OCI-LY7 (cell line): Measurements from ENCODE around the gene EHD2.

Source experiments
- EZH2phosphoT487 ChIP-seq: fragments of 200-600 bp; sonication (generic); IDR thresholded peaks from 2 replicates; pipeline ENCODE4 v1.6.1; 2018; ENCODE audit warnings: low read depth, borderline replicate concordance, mild to moderate bottlenecking, mixed run types, antibody characterized with exemption, low read length, moderate library complexity, mixed read lengths
- TF ChIP-seq, protein P1 (sequence below): fragments of 200-600 bp; sonication (generic); conservative IDR thresholded peaks from 2 replicates; pipeline ENCODE4 v1.5.1; 2014; ENCODE audit warnings: mild to moderate bottlenecking, antibody characterized with exemption, low read length, moderate library complexity, mixed read lengths

DNA sequence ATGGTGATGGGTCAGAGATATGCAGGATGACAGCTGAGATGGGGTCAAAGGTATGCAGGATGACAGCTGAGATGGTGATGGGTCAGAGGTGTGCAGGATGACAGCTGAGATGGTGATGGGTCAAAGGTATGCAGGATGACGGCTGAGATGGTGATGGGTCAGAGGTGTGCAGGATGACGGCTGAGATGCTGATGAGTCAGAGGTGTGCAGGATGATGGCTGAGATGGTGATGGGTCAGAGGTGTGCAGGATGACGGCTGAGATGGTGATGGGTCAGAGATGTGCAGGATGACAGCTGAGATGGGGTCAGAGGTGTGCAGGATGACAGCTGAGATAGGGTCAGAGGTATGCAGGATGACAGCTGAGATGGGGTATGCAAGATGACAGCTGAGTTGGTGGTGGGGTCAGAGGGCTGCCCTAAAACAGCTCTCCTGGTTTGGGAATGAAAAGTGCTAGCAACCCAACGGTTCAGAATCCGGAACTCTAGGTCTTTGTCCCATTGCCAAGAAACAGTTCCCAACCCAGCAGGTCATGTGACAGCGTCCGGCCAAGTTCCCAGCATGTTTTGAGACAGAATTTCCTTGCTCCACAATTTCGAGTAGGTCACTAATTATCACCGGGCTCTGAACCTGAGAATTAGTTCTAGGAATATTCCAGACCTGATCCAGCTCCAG is 68.5 kb downstream of the EHD2 start:
- TF ChIP-seq, protein P1, sequence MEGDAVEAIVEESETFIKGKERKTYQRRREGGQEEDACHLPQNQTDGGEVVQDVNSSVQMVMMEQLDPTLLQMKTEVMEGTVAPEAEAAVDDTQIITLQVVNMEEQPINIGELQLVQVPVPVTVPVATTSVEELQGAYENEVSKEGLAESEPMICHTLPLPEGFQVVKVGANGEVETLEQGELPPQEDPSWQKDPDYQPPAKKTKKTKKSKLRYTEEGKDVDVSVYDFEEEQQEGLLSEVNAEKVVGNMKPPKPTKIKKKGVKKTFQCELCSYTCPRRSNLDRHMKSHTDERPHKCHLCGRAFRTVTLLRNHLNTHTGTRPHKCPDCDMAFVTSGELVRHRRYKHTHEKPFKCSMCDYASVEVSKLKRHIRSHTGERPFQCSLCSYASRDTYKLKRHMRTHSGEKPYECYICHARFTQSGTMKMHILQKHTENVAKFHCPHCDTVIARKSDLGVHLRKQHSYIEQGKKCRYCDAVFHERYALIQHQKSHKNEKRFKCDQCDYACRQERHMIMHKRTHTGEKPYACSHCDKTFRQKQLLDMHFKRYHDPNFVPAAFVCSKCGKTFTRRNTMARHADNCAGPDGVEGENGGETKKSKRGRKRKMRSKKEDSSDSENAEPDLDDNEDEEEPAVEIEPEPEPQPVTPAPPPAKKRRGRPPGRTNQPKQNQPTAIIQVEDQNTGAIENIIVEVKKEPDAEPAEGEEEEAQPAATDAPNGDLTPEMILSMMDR, result no peak
- TF ChIP-seq EZH2phosphoT487, result no peak
